Measurements from ENCODE around the gene NOTCH2. TPM values are rescaled to one million over a fixed set of nuclear protein-coding genes. Genes with fewer than 3 reads are reported as not detected.

The NOTCH2 gene
- polyA plus RNA-seq, 1 experiment, result 40.7 TPM

DNA sequence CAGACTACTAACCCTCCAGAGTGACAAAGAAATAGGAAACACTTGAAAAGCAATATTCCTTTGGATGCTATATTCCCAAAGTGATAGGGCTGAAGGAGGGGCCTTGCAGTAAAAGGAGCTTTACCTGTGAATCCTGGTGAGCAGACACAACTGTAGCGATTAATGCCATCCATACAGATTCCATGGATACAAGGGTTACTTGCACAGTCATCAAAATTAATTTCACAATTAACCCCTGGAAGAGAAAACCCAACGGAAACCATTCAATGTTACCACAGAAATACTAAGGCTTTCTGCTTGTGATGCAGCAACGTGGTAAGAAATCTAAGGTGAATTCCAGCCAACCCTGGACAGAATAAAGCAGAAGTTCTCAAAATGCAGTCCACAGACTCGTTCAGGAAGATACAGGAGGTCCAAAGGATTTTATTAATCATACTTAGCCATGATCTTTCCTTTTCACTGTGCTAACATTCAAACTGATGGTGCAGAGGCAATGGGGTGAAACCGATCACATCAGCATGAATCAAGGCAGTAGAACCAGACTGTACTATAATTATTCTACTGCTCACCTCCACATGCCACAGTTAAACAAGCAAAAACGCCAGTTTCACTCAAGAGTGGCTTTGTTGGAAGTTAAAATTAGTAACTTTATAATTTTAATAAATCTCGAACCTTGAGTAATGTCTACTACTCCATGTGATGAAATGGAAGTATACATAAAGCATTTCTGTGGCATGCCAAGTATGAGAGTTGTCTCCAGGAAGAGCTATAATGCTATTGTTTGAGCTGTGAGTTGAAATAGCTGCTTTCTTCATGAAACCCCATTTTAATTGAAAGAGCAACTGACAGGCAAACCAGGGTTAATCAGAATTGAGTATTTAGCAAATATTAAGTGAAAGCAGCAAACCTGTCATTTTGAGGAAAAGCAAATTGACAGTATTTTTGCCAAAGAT lies 109.9 kb downstream of the NOTCH2 start:
- Histone ChIP-seq H3K4me3 (ENCODE audit: low read depth, low read length) (no peak overlapping the region), H3K27me3 (ENCODE audit: control insufficient read depth, insufficient read depth, low read length) (no peaks in the 10 kb centered on the region), H3K36me3 (ENCODE audit: control insufficient read depth, insufficient read depth, low read length) (peaks cover 8% of the 10 kb centered on the region)
- DNase-seq (ENCODE audit: low read depth), result no peak
- ChIA-PET CTCF (interaction anchor here (1.3 to 1.8 kb wide), 2 partner anchors 9 to 11 kb away, joined by 5 to 6 read pairs; no protein-coding TSS in a partner anchor), POLR2A (no interaction called here)
- TF ChIP-seq, protein P1, sequence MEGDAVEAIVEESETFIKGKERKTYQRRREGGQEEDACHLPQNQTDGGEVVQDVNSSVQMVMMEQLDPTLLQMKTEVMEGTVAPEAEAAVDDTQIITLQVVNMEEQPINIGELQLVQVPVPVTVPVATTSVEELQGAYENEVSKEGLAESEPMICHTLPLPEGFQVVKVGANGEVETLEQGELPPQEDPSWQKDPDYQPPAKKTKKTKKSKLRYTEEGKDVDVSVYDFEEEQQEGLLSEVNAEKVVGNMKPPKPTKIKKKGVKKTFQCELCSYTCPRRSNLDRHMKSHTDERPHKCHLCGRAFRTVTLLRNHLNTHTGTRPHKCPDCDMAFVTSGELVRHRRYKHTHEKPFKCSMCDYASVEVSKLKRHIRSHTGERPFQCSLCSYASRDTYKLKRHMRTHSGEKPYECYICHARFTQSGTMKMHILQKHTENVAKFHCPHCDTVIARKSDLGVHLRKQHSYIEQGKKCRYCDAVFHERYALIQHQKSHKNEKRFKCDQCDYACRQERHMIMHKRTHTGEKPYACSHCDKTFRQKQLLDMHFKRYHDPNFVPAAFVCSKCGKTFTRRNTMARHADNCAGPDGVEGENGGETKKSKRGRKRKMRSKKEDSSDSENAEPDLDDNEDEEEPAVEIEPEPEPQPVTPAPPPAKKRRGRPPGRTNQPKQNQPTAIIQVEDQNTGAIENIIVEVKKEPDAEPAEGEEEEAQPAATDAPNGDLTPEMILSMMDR (IDR thresholded peaks at IDR 0.05; ENCODE audit: insufficient read depth, low read depth, low read length), result no peak

DNA sequence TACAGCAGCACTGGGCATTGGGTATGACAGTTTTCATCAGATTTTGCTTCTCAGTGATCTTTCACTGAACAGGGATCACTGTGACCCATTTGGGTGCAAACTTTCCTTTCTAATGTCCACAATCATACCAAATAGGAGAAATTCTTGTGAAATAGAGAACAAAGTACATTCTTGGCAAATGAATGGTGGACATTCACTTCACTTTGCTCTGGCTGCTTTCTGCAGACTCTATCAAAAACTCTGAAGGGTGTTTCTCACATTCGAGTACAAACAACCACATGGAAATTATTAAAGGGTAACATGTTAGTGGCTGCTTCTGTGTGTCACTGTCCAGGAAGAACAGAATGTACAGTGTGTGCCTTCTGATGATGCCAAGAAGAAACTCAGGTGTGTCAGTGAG lies 111.2 kb downstream of the NOTCH2 start:
- no peaks in the 10 kb centered on the region for H3K27me3 ChIP-seq (ENCODE audit: control insufficient read depth, insufficient read depth, low read length)
- DNase-seq (ENCODE audit: low read depth), result no peak
- H3K36me3 ChIP-seq (ENCODE audit: control insufficient read depth, insufficient read depth, low read length), result peaks cover 6% of the 10 kb centered on the region
- TF ChIP-seq, protein P1 (IDR thresholded peaks at IDR 0.05; ENCODE audit: insufficient read depth, low read depth, low read length), result no peak
- ChIA-PET CTCF (interaction anchor here (1.2 to 1.8 kb wide), 2 partner anchors 9 to 10 kb away, joined by 3 to 5 read pairs; no protein-coding TSS in a partner anchor), POLR2A (no interaction called here)
- no peak overlapping the region for H3K4me3 ChIP-seq (ENCODE audit: low read depth, low read length)

DNA sequence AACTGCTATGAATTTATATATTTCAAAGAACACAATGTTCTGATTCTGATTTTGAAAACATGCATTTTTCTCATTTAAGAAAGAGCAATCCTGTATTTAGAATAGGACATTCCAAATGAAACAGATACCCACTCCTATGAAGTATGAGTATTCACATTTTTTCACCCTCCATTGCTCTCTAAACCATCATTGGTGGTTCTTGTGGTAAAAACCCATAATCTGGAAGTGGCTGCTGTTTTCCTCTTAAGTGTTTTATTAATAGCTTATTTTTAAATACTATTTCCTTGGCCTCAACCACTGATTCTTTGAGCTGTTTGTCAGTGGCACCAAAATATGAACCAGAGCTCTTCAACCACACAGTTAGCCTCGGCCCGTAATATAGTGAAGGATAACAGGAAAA lies 113.2 kb downstream of the NOTCH2 start:
- DNase-seq (ENCODE audit: low read depth), result no peak
- POLR2A ChIA-PET, result no interaction called here
- CTCF ChIA-PET, result interaction anchor here (0.9 to 1.1 kb wide), 2 partner anchors 8 to 12 kb away, joined by 3 to 5 read pairs; no protein-coding TSS in a partner anchor

DNA sequence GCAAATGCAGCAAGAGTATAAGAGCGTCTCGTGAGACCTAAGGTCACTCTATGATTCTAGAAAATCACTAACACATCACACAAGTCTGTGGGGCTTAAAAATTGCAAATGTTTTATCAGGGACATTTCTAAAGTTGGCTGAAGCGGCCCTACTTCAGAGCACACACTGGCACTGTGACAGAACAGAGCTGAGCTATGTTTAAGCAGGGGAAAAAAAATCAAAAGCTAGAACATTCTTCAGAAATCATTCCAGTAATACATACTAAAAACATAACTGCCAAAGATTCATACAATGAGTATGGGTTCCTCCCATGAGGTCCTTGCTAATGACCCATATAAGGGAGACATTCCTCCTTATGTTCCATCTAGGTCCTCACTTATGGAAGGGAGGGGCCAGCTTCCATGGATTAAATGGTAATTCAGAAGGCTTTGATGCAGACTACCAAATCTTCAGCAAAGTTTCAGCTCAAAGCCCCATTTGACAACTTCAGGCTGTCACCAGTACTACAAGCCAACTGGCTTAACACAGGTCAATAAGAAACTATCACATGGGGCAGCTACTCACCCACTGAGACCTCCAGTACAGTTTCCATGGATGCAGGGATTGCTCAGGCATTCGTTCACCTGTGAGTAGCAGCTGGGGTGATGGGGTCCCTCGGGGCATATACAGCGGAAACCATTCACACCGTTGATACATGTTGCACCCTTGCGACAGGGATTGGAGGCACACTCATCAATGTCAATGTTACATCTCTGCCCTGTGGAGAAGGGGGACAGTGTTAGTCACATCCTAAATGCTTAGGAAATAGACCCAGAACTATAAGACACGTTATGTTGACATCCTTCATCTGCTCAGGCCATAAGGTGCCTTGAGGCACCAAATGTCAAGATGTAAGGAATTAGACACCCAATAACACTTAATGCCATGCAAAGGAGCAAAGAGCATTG lies 114.7 kb downstream of the NOTCH2 start:
- TF ChIP-seq, protein P1 (IDR thresholded peaks at IDR 0.05; ENCODE audit: insufficient read depth, low read depth, low read length), result no peak
- ChIA-PET POLR2A (no interaction called here), CTCF (interaction anchor here (0.8 kb wide), 1 partner anchor 14 kb away, joined by 3 read pairs; no protein-coding TSS in a partner anchor)
- Histone ChIP-seq H3K36me3 (ENCODE audit: control insufficient read depth, insufficient read depth, low read length) (peaks cover 10% of the 10 kb centered on the region), H3K27me3 (ENCODE audit: control insufficient read depth, insufficient read depth, low read length) (no peaks in the 10 kb centered on the region), H3K4me3 (ENCODE audit: low read depth, low read length) (no peak overlapping the region)
- DNase-seq (ENCODE audit: low read depth), result no peak

More for the DNA sequence above, 113.2 kb downstream of the NOTCH2 start:
- TF ChIP-seq, protein P1 (IDR thresholded peaks at IDR 0.05; ENCODE audit: insufficient read depth, low read depth, low read length), result no peak
- no peaks in the 10 kb centered on the region for H3K27me3 ChIP-seq (ENCODE audit: control insufficient read depth, insufficient read depth, low read length)
- H3K36me3 ChIP-seq (ENCODE audit: control insufficient read depth, insufficient read depth, low read length), result peaks cover 5% of the 10 kb centered on the region
- H3K4me3 ChIP-seq (ENCODE audit: low read depth, low read length), result no peak overlapping the region
